Measurements from ENCODE around the gene BDKRB1.

Gene BDKRB1

DNA sequence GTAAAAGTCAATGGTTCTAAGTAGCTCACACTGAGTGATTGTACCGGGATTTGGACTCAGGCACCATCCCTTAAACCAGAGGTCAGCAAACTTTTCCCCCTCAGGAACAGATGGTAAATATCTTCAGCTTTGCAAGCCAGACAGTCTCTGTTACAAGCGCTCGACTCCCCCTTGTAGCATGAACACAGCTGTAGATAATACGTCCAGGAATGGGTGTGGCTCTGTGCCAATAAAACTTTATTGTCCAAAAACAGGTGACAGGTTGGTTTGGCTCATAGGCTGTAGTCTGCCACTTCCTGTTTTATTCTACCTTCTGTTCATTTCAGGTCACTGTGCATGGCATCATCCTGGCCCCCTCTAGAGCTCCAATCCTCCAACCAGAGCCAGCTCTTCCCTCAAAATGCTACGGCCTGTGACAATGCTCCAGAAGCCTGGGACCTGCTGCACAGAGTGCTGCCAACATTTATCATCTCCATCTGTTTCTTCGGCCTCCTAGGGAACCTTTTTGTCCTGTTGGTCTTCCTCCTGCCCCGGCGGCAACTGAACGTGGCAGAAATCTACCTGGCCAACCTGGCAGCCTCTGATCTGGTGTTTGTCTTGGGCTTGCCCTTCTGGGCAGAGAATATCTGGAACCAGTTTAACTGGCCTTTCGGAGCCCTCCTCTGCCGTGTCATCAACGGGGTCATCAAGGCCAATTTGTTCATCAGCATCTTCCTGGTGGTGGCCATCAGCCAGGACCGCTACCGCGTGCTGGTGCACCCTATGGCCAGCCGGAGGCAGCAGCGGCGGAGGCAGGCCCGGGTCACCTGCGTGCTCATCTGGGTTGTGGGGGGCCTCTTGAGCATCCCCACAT lies 7.6 kb downstream of the BDKRB1 start:
- H3K36me3 Mint-ChIP-seq = no peaks in the 10 kb centered on the region
- H3K27me3 Mint-ChIP-seq = peaks cover 4% of the 10 kb centered on the region
- no peak overlapping the region for H3K4me3 Mint-ChIP-seq
- H3K4me1 Mint-ChIP-seq (ENCODE audit: low read depth) = no peaks in the 10 kb centered on the region
- H3K9me3 Mint-ChIP-seq (ENCODE audit: low read depth) = no peaks in the 10 kb centered on the region
- no peak overlapping the region for H3K27ac Mint-ChIP-seq

DNA sequence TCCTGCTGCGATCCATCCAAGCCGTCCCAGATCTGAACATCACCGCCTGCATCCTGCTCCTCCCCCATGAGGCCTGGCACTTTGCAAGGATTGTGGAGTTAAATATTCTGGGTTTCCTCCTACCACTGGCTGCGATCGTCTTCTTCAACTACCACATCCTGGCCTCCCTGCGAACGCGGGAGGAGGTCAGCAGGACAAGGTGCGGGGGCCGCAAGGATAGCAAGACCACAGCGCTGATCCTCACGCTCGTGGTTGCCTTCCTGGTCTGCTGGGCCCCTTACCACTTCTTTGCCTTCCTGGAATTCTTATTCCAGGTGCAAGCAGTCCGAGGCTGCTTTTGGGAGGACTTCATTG lies 8.2 kb downstream of the BDKRB1 start:
- Mint-ChIP-seq H3K27ac (no peak overlapping the region), H3K4me1 (ENCODE audit: low read depth) (no peaks in the 10 kb centered on the region), H3K9me3 (ENCODE audit: low read depth) (no peaks in the 10 kb centered on the region), H3K4me3 (no peak overlapping the region), H3K27me3 (peaks cover 4% of the 10 kb centered on the region), H3K36me3 (no peaks in the 10 kb centered on the region)

DNA sequence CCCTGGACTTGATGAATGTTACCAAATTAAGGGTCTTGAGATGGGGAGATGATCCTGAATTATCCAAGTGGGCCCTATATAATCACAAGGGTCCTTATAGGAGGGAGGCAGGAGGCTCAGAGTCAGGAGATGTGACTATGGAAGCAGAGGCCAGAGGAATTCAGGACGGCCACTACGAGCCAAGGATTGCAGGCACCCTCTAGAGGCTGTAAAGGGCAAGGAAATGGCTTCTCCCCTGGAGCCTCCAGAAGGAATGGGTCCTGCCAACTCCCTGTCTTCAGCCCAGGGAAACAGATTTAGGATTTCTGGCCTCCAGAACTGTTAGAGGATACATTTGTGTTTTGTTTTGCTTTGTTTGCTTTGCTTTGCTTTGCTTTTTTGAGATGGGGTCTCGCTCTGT lies 8.8 kb downstream of the BDKRB1 start:
- no peaks in the 10 kb centered on the region for H3K9me3 Mint-ChIP-seq (ENCODE audit: low read depth)
- H3K27ac Mint-ChIP-seq = no peak overlapping the region
- H3K4me1 Mint-ChIP-seq (ENCODE audit: low read depth) = no peaks in the 10 kb centered on the region
- no peaks in the 10 kb centered on the region for H3K36me3 Mint-ChIP-seq
- no peak overlapping the region for H3K4me3 Mint-ChIP-seq
- H3K27me3 Mint-ChIP-seq = peaks cover 4% of the 10 kb centered on the region

DNA sequence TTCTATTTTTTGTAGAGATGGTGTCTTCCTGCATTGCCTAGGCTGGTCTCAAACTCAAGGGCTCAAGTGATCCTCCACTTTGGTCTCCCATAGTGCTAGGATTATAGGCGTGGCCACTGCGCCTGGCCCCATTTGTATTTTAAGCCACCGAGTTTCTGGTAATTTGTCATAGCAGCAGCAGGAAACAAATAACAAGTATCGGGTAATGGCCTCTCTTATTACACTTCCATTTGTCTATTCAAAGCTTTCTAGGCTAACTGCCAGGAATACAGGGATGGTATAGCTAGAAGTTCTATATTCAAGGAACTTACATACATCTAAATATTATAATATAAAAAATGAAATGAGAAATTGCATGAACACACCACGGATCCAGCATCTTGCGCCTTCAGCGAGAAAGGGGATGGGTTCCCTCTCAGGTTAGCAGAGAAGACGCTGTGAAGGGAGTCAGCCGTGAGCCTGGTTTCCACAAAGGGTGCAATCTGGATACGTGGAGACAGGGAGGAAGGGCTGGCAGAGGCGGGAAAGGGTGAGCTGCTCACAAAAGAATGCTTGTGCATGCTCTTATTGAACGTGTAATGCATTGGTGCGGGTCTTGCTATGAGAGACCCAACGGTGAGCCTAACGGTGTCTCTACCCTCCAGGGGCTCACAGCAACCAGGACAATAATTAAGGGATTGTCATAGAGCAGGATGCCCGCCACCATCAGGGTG lies 9.5 kb downstream of the BDKRB1 start:
- no peaks in the 10 kb centered on the region for H3K36me3 Mint-ChIP-seq
- H3K4me1 Mint-ChIP-seq (ENCODE audit: low read depth) = no peaks in the 10 kb centered on the region
- no peaks in the 10 kb centered on the region for H3K9me3 Mint-ChIP-seq (ENCODE audit: low read depth)
- H3K4me3 Mint-ChIP-seq = no peak overlapping the region
- H3K27ac Mint-ChIP-seq = no peak overlapping the region
- peaks cover 4% of the 10 kb centered on the region for H3K27me3 Mint-ChIP-seq

GRCh38 chr14:96267336-96267735 lies 11.3 kb downstream of the BDKRB1 start:
- Mint-ChIP-seq H3K4me3 (no peak overlapping the region), H3K9me3 (ENCODE audit: low read depth) (no peaks in the 10 kb centered on the region), H3K36me3 (no peaks in the 10 kb centered on the region), H3K4me1 (ENCODE audit: low read depth) (no peaks in the 10 kb centered on the region), H3K27ac (no peak overlapping the region), H3K27me3 (peaks cover 4% of the 10 kb centered on the region)

- Mint-ChIP-seq H3K36me3 (no peaks in the 10 kb centered on the region), H3K27ac (no peak overlapping the region)
Observed at GRCh38 chr14:96267916-96268315, 11.9 kb downstream of the BDKRB1 start.

DNA sequence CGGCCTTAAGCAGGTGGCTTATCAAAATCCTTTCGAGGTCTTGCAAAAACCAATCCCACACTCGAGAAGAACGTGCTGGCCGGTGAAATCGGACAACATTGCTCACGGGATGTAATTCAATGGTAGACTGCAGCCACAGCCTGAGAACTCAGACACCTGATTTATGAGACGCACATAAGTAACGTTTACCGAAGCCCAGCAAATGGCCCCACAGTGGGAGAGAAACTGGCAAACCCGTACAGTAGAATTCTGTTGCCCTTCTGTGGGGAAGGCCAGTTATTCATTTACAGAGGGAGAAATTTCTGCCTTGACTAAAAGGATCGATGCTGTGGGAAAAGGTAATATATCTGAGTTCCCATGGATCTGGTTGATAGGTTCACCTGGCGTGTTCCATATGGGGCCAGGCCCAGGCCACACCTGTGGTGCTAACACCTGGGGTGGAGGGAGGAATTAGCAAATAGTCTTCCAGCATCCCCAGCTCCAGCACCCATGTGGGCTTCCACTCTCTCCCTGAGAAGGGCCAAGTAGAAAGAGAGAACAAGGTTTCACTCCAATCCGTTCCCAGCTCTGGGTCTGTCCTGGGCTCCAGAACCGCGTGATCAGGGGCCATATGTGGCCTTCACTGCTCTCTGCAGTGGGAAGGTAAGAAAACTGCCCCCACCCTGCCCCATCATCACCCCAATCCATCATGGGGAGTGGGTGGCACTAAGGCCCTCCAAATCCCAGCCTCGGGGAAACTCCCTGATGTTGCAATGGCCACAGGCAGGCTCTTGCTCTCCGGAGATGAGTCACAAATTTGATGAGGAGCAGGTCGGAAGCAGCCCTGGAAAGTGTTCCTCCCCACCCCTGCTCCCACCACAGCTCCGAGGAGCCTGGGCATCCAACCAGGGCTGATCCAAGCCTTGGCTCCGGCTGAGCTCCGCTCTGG lies 12.7 kb downstream of the BDKRB1 start:
- no peaks in the 10 kb centered on the region for H3K36me3 Mint-ChIP-seq
- no peak overlapping the region for H3K27ac Mint-ChIP-seq
- peaks cover 4% of the 10 kb centered on the region for H3K27me3 Mint-ChIP-seq
- no peaks in the 10 kb centered on the region for H3K9me3 Mint-ChIP-seq (ENCODE audit: low read depth)
- H3K4me1 Mint-ChIP-seq (ENCODE audit: low read depth) = no peaks in the 10 kb centered on the region
- H3K4me3 Mint-ChIP-seq = no peak overlapping the region

More at GRCh38 chr14:96267916-96268315, 11.9 kb downstream of the BDKRB1 start:
- Mint-ChIP-seq H3K4me3 (no peak overlapping the region), H3K27me3 (peaks cover 4% of the 10 kb centered on the region), H3K4me1 (ENCODE audit: low read depth) (no peaks in the 10 kb centered on the region), H3K9me3 (ENCODE audit: low read depth) (no peaks in the 10 kb centered on the region)

GRCh38 chr14:96269359-96269710 lies 13.3 kb downstream of the BDKRB1 start:
- Mint-ChIP-seq H3K4me3 (no peak overlapping the region), H3K36me3 (no peaks in the 10 kb centered on the region), H3K27me3 (peaks cover 4% of the 10 kb centered on the region), H3K4me1 (ENCODE audit: low read depth) (no peaks in the 10 kb centered on the region), H3K9me3 (ENCODE audit: low read depth) (no peaks in the 10 kb centered on the region), H3K27ac (no peak overlapping the region)

DNA sequence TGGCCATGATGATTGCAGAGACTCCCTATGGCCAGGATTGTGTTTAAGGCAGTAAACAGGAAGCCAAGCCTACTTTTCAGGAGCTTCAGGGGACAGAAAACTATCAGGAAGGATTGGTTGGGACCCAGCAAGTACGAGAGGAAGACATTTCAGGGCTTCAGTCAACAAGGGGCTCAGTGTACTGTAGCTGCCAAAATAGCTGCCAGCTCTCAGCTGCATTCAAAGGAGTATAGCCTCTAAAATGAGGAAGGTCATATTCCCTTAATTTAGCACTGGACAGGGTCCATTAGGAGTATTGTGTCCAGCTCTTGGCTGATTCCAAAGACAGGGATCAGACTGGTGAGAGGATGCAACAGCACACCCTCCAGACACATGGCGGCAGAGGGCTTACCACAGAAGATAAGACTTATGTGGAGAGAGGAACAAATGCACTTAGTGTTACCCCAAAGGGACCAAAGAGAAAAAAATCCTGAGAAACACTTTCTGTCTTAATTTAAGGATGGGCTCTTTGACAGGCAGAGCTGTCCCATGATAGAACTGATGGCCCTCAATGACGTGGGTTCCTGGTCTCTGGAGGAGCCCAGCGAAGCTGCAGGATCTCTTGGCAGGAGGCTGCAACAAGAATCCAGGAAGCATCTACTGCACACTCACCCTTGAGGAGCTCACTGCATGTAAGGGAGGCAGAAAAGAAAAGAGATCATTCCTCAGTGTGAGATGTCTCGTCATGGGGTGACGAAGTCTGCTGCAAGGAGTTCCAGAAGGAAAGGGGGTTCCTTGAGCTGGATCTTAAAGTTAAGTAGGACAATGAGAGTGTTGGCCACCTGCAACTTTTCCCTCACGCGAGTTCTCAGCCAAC lies 14.8 kb downstream of the BDKRB1 start:
- Mint-ChIP-seq H3K27ac (no peak overlapping the region), H3K27me3 (peaks cover 4% of the 10 kb centered on the region), H3K4me1 (ENCODE audit: low read depth) (no peaks in the 10 kb centered on the region), H3K36me3 (no peaks in the 10 kb centered on the region), H3K4me3 (no peak overlapping the region), H3K9me3 (ENCODE audit: low read depth) (no peaks in the 10 kb centered on the region)

DNA sequence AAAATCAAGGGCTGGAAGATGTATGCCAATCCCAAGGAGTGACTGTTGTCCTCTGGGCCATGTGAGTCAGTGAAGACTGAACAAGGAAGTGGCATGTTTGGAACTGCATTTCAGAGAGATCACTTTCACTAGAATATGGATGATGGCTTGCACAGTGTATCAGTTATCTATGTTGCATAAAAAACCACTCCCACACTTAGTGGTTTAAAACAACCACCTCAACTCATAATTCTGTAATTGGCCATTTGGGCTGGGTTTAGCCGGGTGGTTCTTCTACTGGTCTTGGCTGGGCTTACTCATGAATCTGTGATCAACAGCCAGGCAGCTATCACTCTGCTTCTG lies 15.4 kb downstream of the BDKRB1 start:
- no peak overlapping the region for H3K4me3 Mint-ChIP-seq
- H3K27me3 Mint-ChIP-seq = peaks cover 3% of the 10 kb centered on the region
- no peaks in the 10 kb centered on the region for H3K36me3 Mint-ChIP-seq
- no peaks in the 10 kb centered on the region for H3K4me1 Mint-ChIP-seq (ENCODE audit: low read depth)
- H3K27ac Mint-ChIP-seq = no peak overlapping the region
- H3K9me3 Mint-ChIP-seq (ENCODE audit: low read depth) = no peaks in the 10 kb centered on the region

DNA sequence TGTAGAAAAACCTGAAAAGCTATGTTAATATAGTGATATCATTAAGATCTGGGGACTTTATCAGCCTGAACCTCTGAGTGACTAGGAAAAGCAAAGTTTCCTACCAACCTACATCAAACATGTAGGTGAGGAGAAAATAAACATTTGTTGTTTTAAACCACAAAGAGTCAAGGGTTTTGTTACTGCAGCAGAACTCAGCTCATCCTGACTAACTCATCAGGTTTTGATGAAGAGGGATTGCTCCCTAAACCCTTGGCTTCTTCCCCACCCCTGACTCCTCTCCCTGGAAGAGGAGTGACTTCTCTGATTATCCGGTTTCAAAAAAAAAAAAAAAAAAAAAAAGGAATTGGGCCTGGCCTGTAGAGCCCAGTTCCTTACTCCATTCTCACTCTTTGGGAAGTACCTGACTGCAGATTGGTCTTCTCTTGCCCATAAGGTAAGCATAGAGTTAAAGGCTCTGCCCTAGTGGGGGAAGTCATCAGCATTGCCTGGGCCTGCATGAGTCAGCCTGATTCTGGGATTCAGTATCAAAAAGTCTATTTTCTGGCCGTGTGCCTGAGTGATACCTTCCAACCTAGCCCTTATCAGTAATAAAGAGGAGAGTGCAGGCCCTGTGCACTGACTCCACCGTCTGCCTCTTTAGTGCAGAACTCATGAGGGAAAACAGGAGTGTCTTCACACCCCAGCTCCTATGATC lies 16.9 kb downstream of the BDKRB1 start:
- Mint-ChIP-seq H3K36me3 (no peaks in the 10 kb centered on the region), H3K27me3 (no peaks in the 10 kb centered on the region), H3K4me1 (ENCODE audit: low read depth) (no peaks in the 10 kb centered on the region), H3K4me3 (no peak overlapping the region), H3K9me3 (ENCODE audit: low read depth) (peaks cover 3% of the 10 kb centered on the region), H3K27ac (no peak overlapping the region)

GRCh38 chr14:96273629-96274028 lies 17.6 kb downstream of the BDKRB1 start:
- H3K27me3 Mint-ChIP-seq = no peaks in the 10 kb centered on the region
- H3K27ac Mint-ChIP-seq = no peak overlapping the region
- H3K4me3 Mint-ChIP-seq = no peak overlapping the region
- H3K4me1 Mint-ChIP-seq (ENCODE audit: low read depth) = no peaks in the 10 kb centered on the region
- no peaks in the 10 kb centered on the region for H3K36me3 Mint-ChIP-seq
- peaks cover 4% of the 10 kb centered on the region for H3K9me3 Mint-ChIP-seq (ENCODE audit: low read depth)

DNA sequence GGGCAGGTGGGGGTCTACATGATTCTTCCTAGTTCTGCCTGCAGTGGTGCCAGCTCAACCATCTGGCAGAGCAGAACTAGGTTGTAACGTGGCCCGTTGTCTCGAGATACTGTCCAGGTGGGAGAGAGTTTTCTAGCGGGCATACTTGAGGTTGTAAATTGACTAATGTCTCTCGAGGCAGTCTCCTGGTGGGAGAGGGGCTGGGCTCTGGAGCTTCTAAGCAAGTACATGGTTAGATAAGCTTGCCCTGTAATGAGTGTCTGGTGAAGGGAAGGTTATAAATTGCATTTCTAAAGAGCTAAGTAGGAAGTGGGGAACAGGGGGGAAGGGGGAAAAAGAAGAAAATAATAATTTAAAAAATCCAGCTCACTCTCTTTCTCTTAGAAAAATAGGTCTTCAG lies 18.1 kb downstream of the BDKRB1 start:
- Mint-ChIP-seq H3K4me1 (ENCODE audit: low read depth) (no peaks in the 10 kb centered on the region), H3K9me3 (ENCODE audit: low read depth) (peaks cover 4% of the 10 kb centered on the region), H3K27me3 (no peaks in the 10 kb centered on the region), H3K4me3 (no peak overlapping the region), H3K36me3 (no peaks in the 10 kb centered on the region), H3K27ac (no peak overlapping the region)

DNA sequence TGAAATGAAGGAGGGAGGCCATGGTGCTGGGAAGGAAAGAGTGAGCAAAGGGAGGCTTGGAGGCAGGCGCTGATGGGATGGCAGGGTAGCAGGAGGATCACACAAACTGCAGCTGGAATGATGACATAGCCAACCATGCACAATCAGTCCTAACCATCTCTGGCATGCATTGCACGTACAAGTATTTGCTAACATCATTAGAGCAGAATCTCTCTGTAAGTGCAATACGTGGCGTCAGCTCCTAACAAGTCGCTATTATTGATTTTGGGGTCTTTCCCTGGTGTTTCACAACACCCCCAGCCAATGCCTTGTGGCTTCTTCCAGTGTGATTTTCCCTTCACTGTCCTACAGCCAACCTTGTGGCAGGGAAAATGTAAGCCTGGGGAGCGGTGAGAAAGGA lies 18.5 kb downstream of the BDKRB1 start:
- no peaks in the 10 kb centered on the region for H3K27me3 Mint-ChIP-seq
- H3K4me3 Mint-ChIP-seq = no peak overlapping the region
- H3K9me3 Mint-ChIP-seq (ENCODE audit: low read depth) = peaks cover 4% of the 10 kb centered on the region
- H3K36me3 Mint-ChIP-seq = no peaks in the 10 kb centered on the region
- H3K27ac Mint-ChIP-seq = no peak overlapping the region
- no peaks in the 10 kb centered on the region for H3K4me1 Mint-ChIP-seq (ENCODE audit: low read depth)

Measured in activated naive CD8-positive, alpha-beta T cell (primary cell).